ENCODE data around the gene SH3TC2.

DNA sequence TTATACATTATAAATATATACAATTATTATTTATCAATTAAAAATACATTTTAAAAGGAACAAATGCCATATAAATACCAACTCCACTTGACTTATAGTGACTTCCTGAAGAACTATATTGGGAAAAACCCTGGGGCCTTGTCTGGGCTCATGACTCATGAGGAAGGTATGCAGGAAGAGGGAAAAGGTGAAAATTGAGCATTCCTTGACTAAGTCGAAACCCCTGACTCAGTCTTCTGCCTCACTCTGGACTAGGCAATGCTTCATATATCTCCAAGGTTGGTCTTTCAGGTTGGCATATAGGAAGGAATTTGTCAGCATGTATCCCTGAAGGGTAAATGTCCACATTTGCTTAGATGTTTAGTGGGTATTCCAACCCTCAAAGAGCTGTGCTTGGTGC is 78.5 kb downstream of the SH3TC2 start:
- TF ChIP-seq, protein P1, sequence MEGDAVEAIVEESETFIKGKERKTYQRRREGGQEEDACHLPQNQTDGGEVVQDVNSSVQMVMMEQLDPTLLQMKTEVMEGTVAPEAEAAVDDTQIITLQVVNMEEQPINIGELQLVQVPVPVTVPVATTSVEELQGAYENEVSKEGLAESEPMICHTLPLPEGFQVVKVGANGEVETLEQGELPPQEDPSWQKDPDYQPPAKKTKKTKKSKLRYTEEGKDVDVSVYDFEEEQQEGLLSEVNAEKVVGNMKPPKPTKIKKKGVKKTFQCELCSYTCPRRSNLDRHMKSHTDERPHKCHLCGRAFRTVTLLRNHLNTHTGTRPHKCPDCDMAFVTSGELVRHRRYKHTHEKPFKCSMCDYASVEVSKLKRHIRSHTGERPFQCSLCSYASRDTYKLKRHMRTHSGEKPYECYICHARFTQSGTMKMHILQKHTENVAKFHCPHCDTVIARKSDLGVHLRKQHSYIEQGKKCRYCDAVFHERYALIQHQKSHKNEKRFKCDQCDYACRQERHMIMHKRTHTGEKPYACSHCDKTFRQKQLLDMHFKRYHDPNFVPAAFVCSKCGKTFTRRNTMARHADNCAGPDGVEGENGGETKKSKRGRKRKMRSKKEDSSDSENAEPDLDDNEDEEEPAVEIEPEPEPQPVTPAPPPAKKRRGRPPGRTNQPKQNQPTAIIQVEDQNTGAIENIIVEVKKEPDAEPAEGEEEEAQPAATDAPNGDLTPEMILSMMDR (IDR thresholded peaks at IDR 0.05), result no peak
- TF ChIP-seq EZH2 (IDR thresholded peaks at IDR 0.05; ENCODE audit: borderline replicate concordance, insufficient read depth, low read depth, low read length, poor library complexity, severe bottlenecking), result no peak

Data from B cell (primary cell).